ENCODE data around the gene PBRM1.
"Not testable (repeated sequence)": the region's sequence is repeated elsewhere in the genome, so short reads cannot be mapped to it uniquely, and the experiment has no call there.

PBRM1 gene

DNA sequence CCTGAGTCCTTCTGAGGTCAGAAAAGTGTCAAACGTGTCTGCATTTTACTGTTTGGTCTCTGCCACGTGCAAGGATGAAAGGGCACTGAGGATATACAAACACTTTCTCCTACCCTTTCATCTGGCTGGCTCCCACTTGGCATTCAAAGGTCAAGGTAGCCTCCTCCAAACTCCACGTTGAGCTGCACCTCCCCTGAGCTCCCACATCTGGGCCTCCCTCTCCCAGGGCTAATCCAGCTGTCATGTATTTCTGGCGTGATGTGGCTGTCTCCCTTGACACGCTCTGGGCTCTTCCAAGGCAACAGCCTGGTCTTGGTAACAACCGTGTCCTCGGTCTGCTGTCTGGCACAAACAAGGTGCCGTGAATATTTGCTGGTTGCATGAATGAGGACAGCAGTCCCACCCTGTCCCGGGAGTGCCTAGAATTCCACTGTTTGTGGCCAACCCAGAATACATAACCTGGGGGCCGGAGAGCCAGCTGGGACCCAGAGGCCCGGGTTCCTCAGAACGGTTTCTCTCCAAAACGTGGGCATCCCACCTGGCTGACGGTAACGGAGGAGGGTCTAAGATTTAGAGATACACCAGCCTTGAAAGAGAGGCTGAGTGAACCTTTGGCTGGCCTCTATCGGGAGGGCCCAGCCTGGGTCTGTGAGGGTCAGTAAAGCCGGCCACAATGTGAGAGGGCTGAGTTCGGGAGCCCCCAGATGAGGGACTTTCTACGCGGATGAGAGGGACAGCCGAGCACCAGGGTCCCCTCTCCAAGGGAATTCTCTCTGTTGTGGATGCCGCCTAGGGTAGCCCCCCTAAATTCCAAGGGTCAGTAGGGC, 19.1 kb upstream of the PBRM1 start:
- DNase-seq (ENCODE audit: low spot score): no peak

DNA sequence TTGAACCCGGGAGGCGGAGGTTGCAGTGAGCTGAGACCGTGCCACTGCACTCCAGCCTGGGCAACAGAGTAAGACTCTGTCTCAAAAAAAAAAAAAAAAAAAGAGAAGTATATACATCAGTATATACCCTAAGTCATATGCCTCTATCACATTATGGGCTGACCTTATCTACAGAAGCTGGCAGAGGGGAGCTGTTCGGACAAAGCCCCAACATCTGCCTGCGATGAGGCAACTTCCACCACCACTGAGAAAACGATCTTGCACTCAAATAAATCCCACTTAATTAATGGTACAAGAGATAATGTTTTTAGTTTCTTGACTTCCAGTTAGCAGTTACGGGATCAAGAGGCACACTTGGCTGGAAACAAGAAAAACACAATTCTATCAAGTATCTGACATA, 17.6 kb upstream of the PBRM1 start:
- DNase-seq (ENCODE audit: low spot score): no peak

DNA sequence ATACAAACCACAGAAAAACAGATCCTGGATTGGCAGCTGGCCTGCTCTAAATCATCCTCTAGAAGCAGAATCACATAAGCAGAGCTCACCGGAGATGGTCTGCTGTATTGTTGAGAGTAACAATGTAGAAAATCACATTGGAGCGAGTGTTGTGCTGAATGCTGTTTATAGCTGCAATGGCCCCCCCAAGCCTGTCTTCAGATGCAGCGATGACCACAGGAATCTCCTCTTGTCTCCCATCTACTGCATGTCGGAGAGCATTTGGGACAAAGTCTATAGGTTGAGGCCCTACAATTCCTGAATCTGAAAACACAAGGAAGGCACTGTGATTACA, 11.9 kb upstream of the PBRM1 start:
- DNase-seq (ENCODE audit: low spot score): no peak

DNA sequence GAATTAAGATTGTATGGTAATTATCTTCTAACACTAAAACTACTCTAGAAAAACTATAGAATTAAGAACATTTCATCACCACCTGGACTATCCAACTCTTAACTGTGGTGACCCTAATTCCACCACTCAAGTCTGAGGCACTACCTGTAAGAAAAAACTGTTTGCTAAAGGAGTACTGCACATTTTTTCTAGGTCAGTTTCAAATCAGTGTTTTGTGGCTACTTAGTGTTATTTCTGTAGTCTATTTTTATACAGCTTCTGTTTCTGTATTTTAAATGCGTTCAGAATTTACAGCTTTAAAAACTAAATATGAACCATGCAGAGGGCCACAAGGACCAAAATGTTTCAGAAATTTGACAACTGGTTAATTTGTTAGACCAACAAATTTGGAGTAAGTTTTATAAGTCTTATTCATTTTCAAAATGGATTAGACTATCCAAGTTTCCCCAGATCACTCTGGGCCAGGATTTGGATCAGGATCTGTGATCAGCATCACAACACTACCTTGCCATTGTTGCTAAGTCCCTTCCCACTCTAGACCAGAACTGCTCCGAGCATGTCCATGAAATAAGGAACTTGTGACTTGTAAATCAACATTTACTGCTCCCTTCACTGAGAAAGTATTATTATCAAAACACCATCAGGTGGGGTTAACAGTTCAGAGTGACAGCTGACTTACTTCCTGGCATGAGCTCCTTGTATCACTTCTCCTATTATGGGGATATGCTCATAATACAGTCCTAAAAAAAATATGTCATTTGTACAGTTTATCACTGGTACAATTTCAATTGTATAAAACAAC, 11.3 kb upstream of the PBRM1 start:
- DNase-seq (ENCODE audit: low spot score): no peak

DNA sequence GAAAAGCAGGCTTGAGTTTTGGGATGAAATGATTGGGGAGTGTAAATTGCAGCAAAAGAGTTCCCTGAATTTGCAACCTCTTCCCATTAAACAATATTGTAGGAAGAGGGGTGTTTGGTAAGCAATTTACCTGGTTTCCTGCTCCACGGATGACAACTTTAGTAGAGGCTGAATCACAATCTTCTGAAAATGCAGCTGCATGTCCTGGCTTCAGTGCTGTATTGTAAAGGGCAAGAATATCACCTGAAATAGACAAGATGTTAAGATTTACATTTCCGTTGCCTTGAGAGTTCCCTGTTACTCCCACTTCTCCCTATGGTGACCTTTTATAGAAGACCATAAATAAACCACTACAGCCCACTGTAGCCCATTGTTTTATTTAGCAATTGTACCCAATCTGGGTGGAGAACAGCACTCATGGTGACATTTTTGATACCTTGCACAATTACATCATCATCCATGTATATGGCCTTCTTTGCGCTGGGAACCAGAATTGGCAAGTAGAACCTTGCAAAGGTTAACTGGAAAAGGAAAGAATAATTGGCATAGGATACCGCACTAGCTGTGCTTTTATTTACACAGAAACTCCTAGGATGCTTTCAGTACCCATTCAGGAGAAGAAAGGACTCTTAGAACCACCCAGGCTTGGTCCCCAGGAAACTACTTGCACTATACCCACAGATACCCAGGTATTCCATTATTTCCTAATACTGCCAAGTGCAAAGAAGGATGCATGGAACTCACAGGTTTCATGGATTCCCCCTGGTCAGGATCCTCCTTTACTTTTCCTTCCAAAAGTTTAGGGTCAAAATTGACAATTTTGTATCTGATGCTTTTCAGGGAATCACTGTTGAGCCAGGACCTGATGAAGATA, 10.3 kb upstream of the PBRM1 start:
- DNase-seq (ENCODE audit: low spot score): no peak

DNA sequence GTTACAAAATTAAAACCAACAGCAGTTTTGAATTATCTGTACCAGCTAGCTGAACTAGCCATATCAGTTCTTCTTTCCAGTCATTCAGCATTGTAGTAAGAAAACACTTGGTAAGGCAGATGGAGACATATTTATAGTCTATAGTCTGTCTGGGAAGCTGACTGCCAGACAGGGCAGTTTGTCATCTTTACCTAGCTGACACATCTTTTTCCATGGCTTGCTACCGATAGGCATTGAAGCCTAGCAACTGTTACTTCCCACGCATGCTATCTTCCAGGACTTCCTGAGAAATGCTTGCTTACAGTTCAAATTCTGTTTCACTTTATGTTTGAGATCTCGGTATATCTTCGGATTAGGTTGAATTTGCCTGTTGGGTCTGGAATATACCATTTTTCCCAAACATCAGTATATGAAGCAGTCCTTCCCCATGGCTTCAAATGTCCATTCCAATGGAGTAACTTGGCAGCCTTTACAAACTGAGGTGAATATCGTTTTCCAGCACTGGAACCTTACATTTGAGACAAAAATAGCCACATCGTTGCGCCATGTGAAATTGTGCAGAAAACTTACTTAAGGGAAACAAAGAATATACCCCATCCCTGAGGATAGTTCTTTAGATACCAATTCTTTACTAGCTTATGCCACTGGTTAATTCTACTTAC, 8.9 kb upstream of the PBRM1 start:
- DNase-seq (ENCODE audit: low spot score): no peak

DNA sequence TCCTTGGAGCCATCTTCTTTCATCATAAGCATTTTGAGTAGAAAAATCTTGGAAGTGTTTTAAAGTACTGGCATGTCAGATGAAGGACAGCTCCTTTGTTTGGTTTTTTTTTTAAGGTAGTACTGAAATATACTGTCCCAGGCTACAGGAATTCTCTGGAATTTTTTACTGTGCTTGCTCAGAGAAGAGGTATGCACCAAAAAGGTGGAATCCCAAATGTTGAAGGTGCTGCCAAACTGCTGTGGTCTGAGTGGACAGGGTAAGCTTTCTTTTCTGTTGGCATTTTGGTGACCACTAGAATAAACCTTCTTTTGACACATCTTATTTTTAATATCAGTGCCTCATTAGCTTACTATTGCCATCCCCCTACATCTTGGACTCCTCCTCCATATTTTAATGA, 7.4 kb upstream of the PBRM1 start:
- no peak for DNase-seq (ENCODE audit: low spot score)

DNA sequence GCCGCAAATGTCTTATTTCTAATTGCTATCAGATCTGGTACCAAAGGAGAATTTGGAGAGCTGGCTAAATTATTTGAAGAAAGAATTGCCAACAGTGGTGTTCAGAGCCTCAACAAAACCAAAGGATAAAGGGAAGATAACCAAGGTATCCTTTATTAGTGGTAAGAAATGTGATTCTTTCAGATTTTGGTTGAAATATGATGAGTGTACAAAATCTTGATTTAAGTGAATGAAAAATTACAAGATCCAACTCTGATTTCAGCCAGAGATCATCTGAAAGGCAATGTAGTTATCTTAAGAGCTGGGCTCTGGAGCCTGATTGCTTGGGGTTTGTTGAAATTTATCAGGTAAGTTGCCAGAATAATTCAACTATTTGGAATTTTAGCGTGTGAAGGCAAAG, 4.8 kb upstream of the PBRM1 start:
- no peak for DNase-seq (ENCODE audit: low spot score)

DNA sequence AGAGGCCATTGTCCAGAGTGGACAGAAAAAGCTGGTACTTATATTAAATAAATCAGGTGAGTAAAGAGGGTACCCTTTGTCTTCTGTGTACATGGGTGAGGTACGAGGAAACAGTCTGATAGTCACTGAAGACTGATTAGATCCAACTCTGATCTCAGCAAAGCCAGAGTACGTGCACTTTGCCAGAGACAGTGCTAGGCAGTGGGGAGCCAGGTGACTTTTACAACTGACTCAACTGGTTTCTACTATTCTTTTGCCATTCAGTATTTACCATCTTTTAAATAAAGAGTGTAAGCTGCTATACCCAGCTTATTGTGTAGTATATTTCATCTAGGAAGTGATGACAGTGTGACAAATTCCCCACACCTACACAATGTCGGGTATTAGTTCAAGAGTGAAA, 3.4 kb upstream of the PBRM1 start:
- no peak for DNase-seq (ENCODE audit: low spot score)

DNA sequence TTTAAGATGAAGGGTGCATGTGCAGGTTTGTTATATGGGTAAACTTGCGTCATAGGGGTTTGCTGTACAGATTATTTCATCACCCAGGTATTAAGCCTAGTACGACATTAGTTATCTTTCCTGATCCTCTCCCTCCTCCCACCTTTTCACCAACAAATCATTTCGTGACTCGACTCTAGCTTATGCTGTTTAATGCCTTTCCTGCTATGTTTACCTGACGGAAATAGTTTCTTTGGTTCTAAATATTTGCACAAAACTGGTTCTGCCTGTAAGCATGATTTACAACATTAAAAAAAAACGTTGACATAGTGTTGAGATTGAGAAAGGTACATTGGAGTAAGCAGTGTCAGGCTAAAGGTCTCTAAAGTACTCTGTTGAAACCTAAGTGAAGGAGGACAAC, 2.6 kb upstream of the PBRM1 start:
- no peak for DNase-seq (ENCODE audit: low spot score)

DNA sequence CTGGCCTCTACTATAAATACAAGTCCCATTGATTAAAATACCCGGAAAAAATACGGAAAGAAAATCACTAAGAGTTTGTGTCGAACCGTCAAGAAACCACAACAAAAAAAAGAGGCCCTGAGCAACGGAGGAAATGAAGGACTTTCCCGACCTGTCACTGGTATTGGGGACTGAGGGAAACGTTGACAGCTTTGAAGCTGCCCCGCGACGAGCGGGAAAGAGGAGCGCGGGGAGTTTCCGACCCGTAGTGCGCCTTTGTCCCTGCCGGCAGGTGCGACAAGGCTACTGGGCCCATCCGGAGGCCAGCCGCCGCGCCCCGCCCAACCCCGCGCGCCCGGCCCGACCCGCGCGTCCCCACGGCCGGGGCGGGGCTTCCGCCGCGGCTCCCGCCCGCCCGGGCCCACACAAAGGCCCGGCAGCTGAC, 416 bp downstream of the PBRM1 start:
- DNase-seq (ENCODE audit: low spot score): peak; percentile 85

DNA sequence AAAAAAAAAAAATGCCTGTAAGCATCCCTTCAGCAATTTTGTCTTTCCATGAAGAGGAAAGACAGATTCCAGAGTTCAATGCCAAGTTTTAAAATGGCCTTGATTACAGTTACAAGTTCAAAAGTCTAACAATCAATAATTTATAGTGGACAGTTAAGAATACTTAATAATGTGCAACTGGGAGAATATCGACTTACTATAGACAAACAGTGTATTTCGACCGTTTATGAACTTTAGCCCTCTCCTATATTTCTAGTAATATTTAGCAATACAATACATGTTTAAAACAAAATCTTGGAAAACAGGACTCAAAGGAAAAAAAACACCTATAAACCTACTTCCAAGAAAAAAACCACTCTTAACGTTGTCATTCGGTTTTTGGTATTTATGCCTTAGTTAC, 1.5 kb downstream of the PBRM1 start:
- no peak for DNase-seq (ENCODE audit: low spot score)

DNA sequence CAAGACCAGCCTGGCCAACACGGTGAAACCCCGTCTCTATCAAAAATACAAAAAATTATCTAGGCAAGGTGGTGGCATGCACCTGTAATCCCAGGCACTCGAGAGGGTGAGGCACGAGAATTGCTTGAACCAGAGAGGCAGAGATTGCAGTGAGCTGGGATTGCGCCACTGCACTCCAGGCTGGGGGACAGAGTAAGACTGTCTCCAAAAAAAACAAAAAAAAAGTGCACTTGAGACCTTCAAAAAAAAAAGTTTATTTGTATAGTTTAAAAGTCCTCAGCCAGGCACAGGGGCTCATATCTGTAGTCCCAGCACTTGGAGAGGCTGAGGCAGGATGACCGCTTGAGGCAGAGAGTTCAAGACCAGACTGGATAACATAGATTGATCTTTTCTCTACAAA, 2.1 kb downstream of the PBRM1 start:
- no peak for DNase-seq (ENCODE audit: low spot score)

DNA sequence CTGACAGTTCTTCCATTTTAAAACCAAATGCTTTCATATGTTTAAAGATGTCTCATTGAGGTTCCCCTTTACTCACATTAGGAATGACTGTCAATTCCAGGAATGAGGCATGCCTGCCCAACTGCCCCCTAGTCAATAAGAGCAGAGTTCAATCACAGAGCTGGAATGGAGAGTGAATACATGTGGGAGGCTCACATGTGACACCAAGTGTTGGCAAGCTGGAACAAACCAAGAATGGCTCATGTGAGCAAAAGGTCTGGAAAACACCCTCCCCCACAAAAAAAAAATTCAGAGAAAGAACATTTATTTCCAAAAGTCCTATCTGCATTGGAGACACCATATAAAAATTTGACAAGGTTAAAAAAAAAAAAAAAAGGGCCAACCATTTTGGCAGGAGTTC, 3.7 kb downstream of the PBRM1 start:
- peak; percentile 74 for DNase-seq (ENCODE audit: low spot score)

DNA sequence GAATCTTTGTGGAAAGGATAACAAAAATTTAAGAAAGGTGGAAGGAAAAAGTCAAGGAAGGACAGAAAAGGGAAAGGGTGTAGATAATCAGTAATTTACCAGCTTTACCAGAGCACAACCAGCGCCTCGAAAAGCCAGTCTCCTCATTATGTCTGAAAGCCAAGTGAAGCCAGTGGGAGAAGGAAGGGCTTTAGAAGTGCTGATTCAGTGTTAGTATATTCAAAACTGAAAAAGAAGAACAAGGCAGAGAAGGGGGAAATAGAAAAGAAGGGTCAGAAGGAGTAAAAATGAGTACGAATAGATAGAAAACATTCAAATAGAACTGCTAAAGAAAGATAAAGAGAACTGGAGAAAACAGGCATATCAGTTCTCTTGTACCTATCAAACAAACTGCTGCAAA, 4.1 kb downstream of the PBRM1 start:
- DNase-seq (ENCODE audit: low spot score): no peak

DNA sequence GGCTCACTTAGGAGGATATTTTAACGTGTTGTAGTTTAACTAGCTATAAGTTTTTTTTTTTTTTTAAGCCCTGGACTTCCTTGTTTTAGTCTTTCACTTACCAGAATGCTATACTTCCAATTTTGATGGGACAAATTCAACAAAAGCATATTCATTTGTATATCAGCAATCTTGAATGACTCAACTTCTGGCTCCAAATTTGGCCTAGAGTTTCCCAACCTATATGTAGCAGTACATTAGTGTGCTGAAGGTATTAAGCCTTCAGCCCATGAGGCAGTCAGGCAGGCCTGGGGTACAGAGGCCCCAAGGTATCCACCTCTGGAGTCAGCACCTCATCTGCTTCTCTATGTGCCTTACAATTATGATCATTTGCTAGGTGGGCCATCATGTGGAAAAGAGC, 5.9 kb downstream of the PBRM1 start:
- DNase-seq (ENCODE audit: low spot score): no peak

DNA sequence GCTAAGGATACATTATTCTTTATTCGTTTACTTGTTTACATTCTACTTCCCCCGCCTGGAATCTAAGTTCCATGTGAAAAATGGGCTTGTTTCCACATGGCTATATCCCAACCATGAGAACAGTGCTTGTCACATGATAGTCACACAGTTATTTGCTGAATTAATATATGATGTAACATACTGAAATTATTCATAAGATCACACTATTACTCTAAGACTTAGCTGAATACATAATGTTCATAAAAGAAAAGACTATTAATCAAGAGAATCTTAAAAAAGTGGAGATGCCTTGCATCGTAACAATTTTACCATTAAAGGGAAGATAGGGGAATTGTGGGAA, 6.5 kb downstream of the PBRM1 start:
- DNase-seq (ENCODE audit: low spot score): no peak

DNA sequence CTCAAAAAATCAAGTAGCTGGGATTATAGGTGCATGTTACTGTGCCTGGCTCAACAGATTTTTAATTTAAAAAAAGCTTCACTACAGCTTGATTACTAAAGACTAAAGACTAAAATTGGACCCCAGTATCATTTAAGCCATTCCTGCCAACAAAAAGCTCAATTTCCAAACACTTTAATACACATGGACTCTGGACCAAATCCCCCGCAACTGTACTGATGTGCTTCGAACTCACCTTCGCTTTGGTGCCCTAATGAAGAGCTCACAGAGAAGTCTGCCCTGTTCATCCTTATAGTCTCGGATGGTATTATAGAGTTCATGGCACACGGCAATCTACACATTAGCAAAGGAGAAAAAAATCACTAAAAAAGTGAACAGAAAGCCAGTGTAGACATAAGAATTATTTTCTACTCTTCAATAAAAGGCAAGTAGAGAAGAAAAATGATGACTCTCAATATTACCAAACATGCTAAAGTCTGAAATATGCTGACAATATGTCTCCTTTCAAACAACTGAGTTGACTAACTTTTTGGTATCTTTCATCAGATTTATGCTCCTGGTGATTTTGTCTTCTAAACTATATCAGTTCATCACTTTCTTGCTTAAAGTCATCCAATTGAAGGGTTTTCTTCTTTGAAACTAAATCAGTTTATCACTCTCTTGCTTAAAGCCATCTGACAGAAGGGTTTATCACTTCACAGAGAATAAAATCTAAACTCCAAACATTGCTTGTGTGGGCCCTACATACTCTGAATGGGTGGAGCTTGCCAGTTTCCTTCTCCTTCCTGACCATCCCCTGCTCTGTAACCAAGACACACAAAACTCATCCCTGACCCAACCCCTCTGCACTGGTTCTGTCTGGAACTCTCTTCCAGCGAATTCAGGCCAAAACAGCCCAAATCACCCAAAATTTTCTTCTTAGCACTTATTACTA, 7.2 kb downstream of the PBRM1 start:
- no peak for DNase-seq (ENCODE audit: low spot score)

DNA sequence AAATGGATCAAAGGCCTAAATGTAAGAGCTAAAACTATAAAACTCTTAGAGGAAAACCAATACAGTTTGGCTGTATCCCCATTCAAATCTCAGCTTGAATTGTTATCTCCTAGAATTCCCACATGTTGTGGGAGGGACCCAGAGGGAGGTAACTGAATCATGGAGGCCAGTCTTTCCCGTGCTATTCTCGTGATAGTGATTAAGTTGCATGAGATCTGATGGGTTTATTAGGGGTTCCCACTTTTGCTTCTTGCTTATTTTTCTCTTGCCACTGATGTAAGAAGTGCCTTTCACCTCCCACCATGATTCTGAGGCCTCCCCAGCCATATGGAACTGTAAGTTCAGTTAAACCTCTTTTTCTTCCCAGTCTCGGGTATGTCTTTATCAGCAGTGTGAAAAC, 9.5 kb downstream of the PBRM1 start:
- DNase-seq (ENCODE audit: low spot score): not testable (repeated sequence)

DNA sequence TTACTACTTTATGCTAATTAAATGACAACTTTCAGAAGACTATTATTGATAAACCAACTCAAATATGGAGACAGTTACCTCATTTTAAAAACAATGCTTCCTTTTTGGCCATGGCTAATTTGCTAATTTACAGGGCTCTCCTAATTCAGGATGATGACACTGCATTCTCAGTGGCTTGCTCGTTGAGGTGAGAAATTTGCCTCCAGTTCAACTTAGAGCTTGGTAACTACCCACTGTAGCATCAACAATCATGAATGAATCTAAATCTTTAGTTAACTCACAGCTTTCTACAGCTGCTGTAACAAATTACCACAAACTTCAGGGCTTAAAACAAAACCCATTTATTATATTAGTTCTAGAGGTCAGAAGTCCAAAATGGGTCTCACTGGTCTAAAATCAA, 14.0 kb downstream of the PBRM1 start:
- DNase-seq (ENCODE audit: low spot score): peak; percentile 34
